ENCODE measurements around the gene GABBR2. TPM values are rescaled to one million over a fixed set of nuclear protein-coding genes. Genes with fewer than 3 reads are reported as not detected.

GABBR2 gene
- total RNA-seq, 1 donor from 2014 or later, result 6.4 TPM

DNA sequence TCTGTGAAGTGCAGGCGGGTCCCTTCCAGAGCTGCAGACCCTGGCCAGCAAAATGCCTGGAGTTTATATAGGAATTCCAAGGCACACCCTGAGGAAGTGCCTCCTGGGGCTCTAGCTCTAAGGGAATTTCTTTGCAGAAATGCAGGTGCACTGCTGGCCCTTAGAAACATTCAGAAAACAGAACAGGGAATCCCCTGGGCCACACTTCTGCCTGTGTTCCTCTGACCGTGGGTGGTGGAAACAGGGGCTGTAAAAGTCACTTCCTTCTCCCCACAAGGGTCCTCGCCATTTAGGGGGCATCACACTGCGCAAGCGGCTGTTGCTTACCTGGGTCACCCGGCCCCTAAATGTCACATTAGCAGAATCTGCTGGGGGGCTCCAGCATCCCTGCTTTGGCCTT lies 312.5 kb downstream of the GABBR2 start:
- Mint-ChIP-seq H3K36me3 (no peaks in the 10 kb centered on the region), H3K27me3 (peaks cover 20% of the 10 kb centered on the region), H3K4me3 (no peak overlapping the region), H3K27ac (no peak overlapping the region), H3K9me3 (peaks cover 5% of the 10 kb centered on the region), H3K4me1 (ENCODE audit: unreplicated experiment) (no peaks in the 10 kb centered on the region)
- TF ChIP-seq, protein P1, sequence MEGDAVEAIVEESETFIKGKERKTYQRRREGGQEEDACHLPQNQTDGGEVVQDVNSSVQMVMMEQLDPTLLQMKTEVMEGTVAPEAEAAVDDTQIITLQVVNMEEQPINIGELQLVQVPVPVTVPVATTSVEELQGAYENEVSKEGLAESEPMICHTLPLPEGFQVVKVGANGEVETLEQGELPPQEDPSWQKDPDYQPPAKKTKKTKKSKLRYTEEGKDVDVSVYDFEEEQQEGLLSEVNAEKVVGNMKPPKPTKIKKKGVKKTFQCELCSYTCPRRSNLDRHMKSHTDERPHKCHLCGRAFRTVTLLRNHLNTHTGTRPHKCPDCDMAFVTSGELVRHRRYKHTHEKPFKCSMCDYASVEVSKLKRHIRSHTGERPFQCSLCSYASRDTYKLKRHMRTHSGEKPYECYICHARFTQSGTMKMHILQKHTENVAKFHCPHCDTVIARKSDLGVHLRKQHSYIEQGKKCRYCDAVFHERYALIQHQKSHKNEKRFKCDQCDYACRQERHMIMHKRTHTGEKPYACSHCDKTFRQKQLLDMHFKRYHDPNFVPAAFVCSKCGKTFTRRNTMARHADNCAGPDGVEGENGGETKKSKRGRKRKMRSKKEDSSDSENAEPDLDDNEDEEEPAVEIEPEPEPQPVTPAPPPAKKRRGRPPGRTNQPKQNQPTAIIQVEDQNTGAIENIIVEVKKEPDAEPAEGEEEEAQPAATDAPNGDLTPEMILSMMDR (conservative IDR thresholded peaks at IDR 0.05), result no peak
- DNase-seq (ENCODE audit: extremely low spot score, unreplicated experiment), result no peak

DNA sequence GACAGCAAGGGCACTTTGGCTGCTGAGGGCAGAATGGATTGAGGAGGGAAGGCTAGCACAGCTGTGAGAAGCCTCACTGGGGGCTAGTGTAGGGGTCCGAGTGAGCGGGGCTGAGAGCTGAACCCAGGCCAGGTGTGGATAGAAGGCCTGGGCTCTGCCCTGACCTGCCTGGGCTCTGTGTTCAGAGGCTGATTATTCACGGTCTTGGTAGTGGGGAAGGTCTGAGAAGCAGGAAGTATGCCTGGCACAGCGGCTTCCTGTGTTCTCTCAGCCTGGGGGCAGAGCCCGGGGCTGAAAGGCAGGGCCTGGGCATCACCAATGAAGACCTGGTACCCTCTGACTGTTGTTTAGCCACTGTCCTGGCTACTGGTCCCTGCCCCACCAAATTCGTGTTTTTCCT lies 316.9 kb downstream of the GABBR2 start:
- no peaks in the 10 kb centered on the region for H3K36me3 Mint-ChIP-seq
- no peak overlapping the region for H3K27ac Mint-ChIP-seq
- no peak overlapping the region for H3K4me3 Mint-ChIP-seq
- no peak for DNase-seq (ENCODE audit: extremely low spot score, unreplicated experiment)
- H3K9me3 Mint-ChIP-seq, result peaks cover 5% of the 10 kb centered on the region
- peaks cover 2% of the 10 kb centered on the region for H3K4me1 Mint-ChIP-seq (ENCODE audit: unreplicated experiment)
- TF ChIP-seq, protein P1 (conservative IDR thresholded peaks at IDR 0.05), result no peak
- peaks cover 12% of the 10 kb centered on the region for H3K27me3 Mint-ChIP-seq

- TF ChIP-seq, protein P1 (conservative IDR thresholded peaks at IDR 0.05), result no peak
- Mint-ChIP-seq H3K9me3 (peaks cover 5% of the 10 kb centered on the region), H3K4me1 (ENCODE audit: unreplicated experiment) (peaks cover 6% of the 10 kb centered on the region), H3K27ac (no peak overlapping the region), H3K36me3 (no peaks in the 10 kb centered on the region), H3K4me3 (no peak overlapping the region), H3K27me3 (peaks cover 12% of the 10 kb centered on the region)
- DNase-seq (ENCODE audit: extremely low spot score, unreplicated experiment), result no peak
These were observed 317.3 kb downstream of the GABBR2 start for GRCh38 chr9:98391406-98391805.

- Mint-ChIP-seq H3K9me3 (no peaks in the 10 kb centered on the region), H3K36me3 (no peaks in the 10 kb centered on the region), H3K27me3 (no peaks in the 10 kb centered on the region), H3K4me1 (ENCODE audit: unreplicated experiment) (peaks cover 16% of the 10 kb centered on the region), H3K4me3 (no peak overlapping the region), H3K27ac (no peak overlapping the region)
- TF ChIP-seq, protein P1 (conservative IDR thresholded peaks at IDR 0.05), result no peak
- DNase-seq (ENCODE audit: extremely low spot score, unreplicated experiment), result no peak
These were observed 323.0 kb downstream of the GABBR2 start for GRCh38 chr9:98385751-98386150.

GRCh38 chr9:98383758-98384157 lies 325.0 kb downstream of the GABBR2 start:
- no peak for DNase-seq (ENCODE audit: extremely low spot score, unreplicated experiment)
- Mint-ChIP-seq H3K4me3 (no peak overlapping the region), H3K4me1 (ENCODE audit: unreplicated experiment) (peaks cover 25% of the 10 kb centered on the region), H3K27me3 (no peaks in the 10 kb centered on the region), H3K9me3 (no peaks in the 10 kb centered on the region), H3K36me3 (no peaks in the 10 kb centered on the region), H3K27ac (no peak overlapping the region)
- TF ChIP-seq, protein P1 (conservative IDR thresholded peaks at IDR 0.05), result peak; percentile 17

Measured in type B pancreatic cell (in vitro differentiated cells).